HG03108 (cell line): ENCODE measurements around the gene CD40.

Source experiments
- ATAC-seq: cut with Tn5 transposase; IDR thresholded peaks from one replicate; pipeline ENCODE4 v1.9.1; 2021; ENCODE audit warnings: moderate library complexity; ENCODE audit not compliant: unreplicated experiment

Gene CD40

DNA sequence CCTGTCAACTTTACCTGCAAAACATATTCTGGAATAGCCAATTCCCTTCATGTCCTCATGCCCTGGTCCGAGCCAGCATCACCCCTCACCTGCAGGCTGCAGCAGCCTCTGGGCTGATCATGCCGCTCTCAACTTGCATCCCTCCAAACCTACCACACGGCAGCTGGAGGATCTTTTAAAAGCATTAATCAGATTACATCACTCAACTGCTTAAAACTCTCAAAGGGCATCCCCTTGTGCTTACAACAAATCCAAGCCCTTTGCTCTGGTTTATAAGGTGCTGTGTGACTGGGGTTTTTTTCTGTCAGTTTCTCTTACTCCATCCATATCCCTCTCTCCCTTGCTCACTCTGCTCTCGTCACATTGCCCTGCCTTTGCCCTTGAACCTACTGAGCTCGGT lies 24.0 kb downstream of the CD40 start:
- no peak for ATAC-seq

DNA sequence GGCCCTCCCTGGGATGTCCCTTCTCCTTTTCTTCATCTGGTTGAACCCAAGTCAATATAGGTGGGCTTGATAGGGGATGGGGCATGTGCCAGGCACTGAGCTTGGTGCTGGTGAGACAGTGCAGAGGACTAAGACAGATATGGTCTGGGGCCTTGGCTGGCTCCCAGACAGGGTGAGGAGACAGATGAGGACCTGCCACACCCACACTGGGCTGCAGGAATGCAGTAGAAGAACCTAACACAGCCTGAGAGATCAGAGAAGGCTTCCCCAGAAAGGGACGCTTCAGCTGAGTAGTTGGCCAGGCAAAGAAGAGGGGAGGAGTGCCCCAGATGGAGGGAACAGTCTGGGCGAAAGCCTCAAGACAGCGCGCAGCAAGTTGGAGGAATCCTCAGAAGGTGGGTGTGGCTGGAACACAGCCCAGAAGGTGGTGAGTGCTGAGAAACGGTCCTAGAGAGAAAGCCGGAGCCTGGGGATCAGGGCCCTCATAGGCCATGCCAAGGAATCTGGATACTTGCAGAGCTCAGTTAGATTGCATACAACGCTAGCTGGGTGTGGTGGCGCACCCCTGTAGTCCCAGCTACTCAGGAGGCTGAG lies 26.4 kb downstream of the CD40 start:
- ATAC-seq = no peak

DNA sequence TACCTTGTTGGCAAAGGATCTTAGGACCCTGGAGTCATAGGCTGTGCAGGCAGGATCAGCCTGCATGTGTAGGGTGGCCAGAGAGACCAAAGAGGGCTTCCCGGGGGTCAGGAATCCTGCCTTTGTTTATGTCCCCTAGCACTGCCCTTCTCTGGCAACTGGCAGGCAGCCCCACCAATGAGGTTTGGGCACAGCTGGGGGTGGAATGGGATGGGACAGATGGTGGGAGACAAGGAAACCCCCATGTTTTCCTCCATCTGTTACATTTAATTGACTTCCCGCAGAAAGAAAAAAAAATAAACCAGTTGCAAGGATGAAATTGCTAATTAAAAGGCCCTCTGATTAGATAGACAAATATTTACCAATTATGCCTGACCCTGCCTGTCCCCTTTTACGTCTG lies 27.6 kb downstream of the CD40 start:
- no peak for ATAC-seq

DNA sequence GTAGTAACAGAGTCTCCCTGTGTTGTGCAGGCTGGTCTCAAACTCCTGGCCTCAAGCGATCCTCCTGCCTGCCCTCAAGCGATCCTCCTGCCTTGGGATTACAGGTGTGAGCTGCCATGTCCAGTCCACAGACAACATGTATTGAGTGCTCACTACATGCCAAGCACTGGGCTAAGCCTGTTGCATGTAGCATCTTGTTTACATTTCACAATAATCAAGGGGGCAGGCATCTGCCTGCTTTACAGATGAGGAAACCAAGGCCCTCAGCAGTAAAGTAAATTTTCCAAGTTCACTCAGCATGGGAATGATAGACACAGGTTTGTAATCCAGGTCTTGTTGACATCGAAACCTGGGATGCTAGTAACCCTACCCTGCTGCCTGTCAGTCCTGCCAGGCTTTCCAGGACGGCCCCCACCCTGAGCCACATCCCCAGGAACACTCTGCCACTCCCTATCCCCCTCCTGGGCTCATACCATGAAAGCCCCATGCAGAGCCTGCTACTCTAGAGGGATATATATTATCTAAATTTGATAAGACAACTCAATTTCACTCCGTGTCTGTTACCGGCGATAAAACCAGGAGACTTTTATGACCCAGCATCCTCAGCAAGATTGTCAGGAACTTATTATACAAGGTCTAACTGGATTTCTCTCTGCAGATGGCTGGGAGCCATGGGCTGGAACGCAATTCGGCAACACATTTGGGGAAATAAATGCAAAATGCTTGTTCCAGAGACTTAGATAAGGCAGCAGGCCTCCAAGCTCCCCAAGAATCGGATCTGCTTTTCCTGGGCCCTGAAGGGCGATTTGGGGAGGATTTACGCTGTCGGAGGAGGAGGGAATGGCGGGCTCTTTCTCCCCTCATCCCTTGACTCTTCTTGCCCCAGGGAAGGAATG lies 30.4 kb downstream of the CD40 start:
- no peak for ATAC-seq

DNA sequence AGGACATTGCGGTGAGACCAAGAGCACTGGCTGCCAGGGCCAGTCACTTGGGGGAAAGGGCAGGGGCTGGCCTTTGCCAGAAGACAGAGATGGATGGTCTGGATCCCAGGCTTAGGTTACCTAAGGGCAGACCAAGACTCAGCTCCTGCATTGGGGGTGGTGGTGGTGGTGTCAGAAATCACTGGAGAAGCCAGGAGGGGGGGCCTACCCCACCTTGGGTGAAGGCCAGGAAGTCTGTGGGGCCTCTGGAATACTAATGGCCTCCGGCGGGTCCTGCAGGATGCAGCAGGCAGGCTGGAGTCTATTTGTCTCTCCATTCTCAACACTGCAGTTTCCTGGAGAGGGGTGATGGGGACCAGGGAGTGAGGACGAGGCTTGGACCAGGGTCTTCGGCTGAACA lies 32.8 kb downstream of the CD40 start:
- ATAC-seq = no peak

DNA sequence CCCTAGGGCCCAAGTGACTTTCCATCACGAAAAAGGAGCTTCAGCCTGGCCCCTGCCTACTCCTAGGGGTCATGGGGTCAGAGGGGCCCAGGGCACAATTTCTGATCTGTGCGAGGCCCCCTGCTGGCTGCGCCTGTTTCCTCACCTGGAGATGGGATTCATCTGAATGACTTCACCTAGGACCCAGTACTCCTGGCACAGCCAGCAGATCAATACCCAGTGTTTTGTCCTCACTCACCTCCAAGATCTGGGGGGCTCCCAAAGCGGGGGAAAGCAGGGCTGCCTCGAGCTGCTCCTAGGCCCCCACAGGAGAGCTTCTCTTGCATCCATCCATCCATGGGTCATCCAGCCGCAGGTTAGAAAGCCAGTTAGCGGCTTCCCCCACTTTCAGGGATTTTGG lies 33.8 kb downstream of the CD40 start:
- no peak for ATAC-seq

DNA sequence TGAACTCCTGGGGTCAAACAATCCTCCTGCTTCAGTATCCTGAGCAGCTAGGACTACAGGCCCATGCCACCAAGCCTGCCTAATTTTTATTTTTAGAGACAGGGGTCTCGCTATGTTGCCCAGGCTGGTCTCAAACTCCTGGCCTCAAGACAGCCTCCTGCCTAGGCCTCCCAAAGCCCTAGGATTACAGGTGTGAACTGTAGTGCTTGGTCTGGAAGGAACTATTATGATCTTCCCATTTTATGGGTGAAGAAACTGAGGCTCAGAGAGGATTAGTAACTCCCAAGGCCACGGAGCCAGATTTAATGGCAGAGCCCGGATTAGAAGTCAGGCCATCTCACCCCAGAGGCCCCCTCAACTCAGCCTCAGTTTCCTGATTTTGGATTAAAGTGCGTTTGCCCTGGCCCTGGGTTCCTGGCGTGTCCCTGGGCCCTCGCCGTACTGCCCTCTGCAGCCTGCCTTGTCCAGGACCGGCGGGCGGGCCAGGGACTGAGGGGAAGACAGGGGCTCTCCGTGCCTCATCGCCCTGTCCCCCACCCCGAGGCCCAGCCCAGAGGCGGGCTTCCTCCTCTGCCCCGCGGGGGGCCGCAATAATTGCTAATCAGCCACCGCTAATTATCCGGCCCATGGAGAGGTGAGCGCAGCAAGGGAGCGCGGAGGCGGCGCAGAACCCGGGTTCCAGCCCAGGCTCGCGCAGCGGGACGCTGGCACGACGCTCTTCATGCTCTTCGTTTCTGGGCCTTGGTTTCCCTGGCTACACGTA lies 34.9 kb downstream of the CD40 start:
- ATAC-seq = no peak

DNA sequence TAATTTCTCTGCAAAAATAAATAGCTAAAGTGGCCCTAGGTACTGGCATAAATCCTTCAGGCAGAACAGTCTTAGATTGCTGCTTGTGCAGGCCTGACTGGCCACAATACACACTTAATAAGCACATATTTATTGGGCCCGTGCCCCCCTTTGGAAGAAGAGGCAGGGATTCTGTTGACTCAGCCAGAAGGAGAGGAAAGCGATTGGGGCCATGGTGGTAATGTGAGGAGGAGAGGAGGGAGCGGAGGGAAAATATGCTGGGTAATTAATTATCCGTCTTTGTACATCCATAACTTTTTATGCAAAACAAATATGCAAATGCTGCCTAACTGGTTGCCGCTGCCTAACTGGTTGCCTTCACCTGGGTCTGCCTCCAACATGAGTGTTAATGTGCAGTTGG lies 36.2 kb downstream of the CD40 start:
- ATAC-seq = no peak

DNA sequence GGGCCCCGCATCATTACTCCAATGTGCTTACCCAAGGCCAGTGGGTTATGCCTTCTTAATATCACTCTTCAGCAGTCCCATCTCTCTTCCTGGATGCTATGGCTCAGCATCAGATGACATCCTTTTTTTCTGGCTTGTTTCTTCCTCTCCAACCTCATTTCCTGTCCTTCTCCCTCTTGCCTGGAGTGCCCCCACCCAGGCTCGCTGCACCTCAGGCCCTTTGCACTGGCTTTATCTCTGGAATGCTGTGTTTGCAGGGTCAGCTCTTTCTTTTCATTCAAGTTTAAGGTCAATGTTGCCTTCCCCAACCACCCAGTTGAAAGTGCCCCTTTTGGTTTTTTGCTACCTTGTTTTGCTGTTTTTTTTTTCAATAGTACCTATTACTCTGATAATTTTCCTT lies 36.7 kb downstream of the CD40 start:
- ATAC-seq = no peak

DNA sequence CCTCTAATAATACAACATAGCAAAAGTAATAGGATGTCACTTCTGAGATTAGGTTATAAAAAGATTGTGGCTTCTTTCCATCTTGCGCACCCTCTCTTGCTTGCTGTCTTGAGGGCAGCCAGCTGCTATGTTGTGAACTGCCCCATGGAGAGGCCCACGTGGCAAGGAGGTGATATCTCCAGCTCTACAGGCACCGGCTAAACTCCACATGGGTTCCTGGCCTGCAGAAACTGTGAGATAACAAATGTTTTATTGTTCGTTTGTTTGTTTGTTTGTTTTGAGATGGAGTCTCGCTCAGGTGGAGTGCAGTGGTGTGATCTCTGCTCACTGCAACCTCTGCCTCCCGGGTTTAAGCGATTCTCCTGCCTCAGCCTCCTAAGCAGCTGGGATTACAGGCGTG lies 38.0 kb downstream of the CD40 start:
- no peak for ATAC-seq

DNA sequence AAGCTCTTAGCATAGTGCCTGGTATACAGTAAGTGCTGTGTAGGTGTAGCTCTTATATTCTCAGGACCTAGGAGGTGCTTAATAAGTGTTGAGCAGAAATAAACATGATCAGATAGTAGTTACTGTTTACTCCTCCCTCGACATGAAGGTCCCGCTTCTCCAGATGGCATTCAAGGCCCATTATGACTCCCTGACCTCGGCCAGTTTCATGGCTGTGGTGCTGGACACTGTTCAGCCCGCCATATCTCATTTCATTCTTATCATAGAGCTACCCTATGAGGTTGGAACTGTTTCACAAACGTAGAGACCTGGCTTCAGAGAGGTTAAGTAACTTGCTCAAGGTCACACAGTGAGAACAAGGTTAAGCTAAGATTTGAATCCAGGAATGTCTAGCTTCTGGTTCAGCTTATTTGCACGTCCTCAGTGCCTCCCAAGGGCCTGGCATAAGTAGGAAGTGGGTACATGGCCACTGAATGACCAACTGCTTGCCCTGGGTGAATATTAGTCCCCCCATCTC lies 39.0 kb downstream of the CD40 start:
- no peak for ATAC-seq

DNA sequence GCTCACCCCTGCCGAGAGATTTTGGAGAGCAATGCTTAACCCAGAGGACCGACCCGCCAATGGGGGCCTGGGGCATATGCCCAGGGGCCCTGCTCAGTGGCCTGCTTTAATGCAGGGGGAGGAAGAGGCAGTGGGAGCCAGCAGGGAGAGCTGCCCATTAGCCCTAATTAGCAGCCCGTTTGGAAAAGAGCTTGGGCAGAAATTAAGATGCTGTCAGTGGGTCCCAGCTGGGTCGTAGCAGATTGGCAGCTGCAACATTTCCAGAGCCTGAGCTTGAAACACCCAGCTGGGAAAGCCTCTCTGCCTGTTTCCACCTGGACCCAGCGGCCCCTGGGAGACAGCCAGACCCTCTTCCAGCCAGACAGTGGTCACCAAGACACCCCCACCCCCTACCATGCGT lies 39.5 kb downstream of the CD40 start:
- ATAC-seq = no peak

DNA sequence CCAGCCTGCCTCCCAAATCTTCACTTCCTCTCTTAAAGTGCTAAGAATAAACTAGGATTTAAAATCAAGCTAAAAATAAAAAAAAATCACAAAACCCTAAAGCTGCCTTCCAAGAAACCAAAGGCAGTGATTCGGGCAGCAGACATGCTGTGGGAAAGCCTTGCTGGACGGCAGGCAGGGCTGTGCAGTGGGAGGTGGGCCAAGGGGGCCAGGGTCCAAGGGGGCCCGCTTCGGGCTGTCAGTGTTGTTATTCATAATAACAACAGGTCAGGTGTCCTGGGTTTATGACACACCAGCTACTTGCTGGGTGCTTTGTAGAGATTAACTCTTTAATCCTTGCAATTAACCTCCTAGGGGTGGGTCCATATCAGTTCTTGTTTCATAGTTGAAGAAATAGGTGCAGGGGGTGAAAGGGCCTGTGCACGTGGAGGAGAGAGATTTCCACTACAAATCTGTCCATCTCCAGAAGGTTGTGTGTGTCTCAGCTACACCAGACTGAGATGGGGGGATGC lies 40.4 kb downstream of the CD40 start:
- no peak for ATAC-seq

DNA sequence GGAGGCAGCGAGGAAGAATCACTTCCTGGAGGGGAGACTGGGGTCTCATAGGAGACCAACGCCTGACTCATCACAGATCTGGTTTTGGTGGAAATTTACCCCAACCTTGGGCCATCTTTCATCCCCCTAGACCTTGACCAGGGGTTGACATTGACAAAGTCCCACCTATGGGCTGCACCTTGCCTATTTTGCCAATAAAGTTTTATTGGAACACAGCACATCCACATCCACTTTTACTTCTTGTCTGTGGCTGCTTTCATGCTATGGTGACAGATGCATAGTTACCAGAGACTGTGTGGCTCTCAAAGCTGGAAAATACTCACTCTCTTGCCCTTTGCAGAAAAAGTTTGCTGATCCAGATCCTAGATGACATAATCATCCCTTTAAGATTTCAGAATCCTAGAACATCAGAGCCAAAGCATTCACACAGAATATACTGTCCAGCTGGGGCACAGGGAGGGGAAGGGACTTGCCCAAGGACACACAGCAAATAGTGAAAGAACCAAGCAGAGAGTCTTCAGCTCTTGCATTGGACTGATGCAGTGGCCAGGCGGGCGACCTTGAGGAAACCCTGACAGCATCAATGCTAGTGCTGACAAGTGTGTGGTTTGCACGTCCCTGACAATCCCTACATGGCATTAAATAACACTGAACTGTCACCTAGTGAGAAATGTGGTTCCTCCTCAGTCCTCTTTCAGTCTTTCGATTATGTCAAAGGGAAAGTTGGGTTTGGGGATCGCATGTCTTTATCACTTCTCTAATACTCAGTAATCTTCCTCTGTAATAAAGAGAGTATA lies 41.2 kb downstream of the CD40 start:
- ATAC-seq = no peak

DNA sequence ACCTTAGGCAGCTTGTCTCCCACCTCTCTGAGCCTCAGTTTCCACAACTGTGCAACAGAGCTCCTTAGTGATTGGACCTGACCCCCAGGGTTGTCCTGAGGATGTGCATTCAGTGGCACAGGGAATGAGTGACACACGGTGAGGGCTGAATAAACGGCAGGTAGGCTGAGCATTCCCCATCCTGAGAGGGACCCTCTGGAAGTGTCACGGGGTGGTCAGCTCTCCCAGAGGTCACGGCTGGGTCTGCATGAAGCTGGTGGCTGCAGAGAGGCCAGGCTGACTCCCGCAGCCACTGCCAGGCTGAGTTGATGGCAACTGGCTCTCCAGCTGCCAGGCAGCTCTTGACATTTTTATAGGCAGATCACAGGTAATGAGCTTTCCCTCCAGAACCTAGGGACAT lies 42.5 kb downstream of the CD40 start:
- no peak for ATAC-seq

DNA sequence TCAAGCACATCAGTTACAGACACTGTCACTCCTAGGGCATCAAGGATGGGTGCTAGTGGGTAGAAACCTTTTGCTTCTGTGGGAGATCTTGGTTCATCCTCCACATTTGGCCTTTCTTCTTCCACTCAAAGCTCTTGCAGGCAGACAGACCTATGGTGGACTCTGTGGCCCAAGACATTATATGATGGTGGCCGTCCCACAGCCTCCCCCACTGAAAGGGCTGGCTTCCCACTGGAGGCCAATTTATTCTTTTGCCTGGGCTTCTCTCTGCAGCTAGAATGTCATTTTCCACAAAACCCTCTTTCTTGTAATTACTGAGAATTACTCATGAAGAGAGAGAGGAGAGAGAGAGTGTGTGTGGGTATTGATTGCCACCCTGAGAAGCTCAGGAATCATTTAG lies 43.8 kb downstream of the CD40 start:
- ATAC-seq = no peak

DNA sequence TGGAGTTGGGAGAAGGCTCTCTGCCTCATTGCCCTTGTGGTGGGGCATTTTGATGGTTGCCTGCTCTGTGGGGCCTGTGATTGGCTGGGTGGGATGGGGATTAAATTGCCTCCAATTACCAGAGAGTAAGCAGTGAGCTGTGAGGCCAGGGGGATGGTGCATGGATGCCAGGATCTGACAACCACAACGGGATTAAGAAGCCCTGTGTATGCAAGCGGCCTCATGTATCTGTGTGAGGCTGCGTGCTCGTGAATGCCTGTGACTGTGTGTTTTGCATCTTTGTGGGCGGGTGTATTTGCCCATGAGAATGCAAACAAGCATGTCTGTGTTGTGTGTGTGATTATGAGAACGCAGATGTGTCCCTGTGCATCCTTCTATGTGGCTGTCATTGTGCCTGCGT lies 46.1 kb downstream of the CD40 start:
- ATAC-seq = no peak

DNA sequence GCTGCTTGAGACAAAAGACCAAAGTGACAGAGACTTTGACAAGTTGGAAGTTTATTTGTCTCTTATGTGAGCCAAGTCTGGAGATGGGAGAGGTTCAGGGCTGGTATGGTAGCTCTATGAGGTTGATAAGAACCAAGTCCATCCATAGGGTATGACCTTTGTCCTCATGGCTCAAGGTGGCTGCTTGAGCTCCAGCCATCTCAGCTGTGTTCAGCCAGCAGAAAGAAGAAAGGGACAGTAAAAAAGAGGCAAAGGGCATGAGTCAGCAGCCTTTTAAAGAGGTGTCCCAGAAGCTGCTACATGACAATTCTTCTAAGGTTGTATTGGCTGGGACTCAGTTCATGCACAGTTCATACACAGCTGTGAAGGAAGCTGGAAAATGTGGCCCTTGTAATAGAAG lies 49.0 kb downstream of the CD40 start:
- no peak for ATAC-seq

DNA sequence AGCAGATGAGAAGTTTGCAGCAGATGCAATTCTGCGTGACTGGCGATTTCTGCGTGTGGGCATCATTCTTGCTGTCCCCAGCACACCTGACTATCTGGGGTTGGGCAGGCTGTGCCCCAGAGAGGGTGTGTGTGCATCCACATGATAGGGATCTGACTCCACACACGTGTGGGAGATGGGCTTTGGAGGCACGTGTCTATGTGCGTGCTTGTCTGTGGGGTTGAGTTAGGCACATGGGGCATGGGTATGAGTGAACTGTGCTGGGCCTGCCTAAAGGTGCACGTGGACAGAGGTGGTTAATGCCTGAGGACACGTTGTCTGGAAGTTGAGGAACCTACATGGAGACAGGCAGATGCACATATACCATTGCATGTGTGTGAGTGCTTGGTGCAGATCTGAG lies 50.3 kb downstream of the CD40 start:
- ATAC-seq = no peak

DNA sequence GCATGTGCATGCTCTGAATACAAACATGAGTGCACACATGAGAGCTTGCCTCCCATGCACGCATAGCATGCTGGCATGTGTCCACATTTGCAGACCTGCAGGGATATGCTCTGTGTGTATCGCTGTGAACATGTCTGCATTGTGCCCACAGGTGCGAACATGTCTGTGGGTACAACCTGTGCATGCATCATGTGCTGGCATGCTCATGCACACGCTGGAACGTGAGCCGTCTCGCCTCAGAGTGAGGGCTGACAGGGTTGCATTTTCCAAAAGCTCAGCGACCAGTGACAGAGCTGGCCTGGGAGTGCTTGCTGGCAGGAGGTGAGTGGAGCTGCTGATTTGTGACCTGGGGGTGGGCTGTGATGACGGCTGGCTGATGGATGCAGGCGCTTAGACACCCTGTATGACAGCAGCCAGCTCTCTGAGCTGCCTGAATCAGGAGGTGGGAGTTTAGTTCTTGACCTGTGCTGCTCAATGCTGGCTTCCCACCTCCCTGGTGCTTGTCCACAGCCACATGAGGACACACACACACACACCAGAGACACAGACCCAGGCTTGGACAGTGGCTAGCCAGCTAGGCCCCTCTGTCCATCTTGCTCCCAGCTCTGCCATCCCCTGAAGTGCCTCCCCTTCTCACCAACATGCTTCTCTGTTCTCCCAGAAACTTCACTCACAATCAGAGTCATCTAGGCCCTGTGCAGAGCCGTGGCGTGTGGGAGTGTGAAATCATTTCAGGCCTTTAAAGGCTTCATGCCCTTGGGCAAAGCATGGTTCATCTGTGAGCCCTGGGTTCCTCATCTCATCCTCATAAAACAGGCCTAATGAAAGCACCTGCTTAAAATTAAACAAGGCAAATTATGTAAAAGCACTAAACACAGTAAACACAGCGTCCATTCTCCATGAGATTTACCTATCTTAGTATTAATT lies 51.4 kb downstream of the CD40 start:
- ATAC-seq = no peak
